A375 (cell line): ENCODE results near the gene ZNF577. TPM values are rescaled to one million over a fixed set of nuclear protein-coding genes. Genes with fewer than 3 reads are reported as not detected.

ENCODE experiments used
- total RNA-seq: library from RNA; depleted of rRNA; stranded (reverse); fragments of >200 nt; shearing (Covaris generic); gene quantifications from 2 replicates; pipeline ENCODE4 v1.2.3, GENCODE V29; 2014; rRNA removed

The ZNF577 gene
- 6.2 and 11.5 TPM in 2 replicates for total RNA-seq

DNA sequence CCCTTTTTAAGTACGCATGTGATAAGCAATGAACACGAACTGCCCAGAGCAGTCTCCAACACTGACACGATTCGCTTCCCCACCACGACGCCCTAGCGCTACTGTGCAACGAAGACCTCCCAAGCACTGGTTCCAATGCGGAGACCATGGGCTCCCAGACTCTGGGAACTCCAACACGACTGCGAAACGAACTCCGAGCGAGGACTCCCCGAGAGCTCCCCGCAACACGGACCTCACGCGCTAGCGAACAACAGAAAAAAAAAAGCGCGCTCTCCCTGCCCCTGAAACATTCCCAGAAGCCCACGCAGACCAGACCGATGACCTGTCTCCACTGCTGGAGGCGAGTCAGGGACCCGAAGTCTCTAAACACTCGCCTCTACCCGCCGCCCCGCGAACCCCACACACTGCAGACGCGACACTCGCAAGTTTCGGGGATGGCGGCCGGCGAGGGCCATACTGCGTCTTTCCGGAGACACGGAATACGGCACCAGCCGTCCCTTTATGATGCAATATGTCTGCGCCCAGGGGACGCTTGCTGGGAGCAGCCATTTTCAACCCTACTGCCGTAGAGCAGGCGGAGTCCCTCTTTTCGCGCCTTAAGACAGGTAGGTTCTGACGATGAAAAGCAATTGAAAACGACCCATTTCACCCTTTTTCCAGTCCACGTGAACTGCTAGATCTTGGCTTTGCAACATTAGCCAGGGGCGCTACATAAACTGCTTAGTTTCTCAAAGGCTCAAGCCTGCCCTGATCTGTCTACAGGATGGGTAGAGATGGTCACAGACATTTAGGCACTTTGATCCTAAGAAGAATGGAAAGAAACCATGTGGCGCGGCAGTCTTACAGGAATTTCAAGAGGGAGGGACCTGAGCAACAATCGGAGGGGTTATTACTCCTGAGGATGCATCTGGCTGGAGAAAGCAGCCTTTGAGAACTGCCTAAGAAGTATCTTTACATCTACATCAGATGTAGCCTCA, at the start of gene ZNF577:
Gene ZNF577 (minus strand): TSS at position 430 of the 977 bp plus-strand sequence. CDS start 7,569 bp downstream, outside the sequence.

DNA sequence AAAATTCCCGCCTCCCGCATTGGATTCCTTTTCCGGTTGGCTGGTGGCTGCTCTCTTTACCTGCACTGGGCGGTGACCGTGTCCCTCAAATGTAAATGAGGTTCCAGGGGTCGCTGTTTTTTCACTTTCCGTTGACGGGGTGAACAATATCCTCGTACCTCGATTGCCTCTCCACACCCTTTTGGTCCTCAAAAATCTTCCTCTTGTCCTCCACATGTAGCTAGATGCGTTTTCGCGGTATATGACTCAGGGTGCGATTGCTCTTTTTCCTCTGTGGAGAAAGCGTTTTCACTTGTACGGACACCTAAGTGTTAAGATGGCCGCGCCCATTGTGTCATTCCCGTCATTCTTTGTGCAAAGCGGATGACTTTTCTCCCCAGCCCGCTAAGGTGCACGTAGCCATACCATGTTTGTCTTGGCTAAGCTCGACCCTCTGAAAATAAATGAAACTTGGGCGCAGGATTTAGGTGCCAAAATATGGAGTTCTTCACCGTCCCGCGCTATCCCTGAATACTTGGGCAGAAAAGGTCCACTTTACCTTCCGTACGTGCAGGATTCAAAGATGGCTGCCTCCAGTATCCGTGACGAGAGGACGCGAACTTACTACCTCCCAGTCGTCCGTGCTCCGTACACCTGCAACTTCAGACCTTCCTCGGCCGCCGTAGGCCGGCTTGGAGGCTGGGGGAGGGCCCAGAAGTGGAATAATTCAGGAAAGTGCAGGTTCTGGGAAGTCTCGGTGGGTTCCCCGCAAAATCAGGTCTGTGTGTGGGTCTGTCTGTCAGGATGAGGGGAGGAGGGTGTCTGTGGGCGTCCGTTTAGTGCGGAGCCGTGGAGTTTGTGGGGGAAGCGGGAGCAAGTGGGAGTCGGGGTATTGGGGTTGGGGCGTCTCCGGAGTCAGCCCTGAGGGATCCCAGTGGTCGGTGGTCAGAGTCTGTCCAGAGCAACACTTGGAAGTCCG, 39.3 kb upstream of the ZNF577 start, which contains the start of gene ZNF613:
Gene ZNF613 (plus strand): TSS at position 689 of the 958 bp plus-strand sequence. CDS start 8,749 bp downstream, outside the sequence.

DNA sequence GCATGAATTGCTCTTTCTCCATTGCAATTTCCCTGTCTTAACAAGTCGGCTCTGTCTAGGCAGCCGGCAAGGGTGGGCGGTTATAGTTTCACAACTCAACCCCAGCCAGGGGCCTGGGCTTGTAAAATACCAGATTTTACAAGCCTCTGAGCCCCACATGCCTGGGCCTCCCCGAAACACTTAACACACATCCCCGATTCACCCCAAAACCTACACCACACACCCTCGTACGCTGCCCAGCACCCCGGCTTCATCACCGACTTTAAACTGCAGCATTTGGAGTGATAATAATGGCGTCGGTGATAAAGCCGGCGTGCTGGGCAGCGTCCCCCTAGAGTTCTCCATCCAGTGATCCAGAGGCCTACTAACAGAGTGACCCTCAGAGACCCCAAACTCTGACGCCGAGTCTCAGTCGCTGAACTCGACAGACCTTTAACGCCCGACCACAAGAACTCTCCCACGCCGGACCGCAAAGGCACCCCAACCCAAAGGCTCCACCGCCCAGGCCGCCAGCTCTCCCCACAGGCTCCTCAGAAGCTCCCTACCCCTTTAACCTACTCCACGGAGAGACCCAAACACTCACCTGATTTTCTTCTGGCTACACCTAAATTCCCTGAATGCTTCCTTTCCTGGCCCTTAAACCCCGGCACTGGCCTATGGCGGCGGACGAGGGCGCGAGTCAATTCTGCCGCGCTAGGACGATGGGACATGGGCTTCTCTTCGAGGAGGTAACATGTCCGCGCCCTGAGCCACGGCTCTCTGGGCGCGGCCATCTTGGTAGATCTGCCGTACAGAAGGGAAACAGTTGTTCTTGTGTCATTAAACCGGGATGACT, 16.8 kb upstream of the ZNF577 start, which contains the start of gene ZNF649:
Gene ZNF649 (minus strand): TSS at position 687 of the 835 bp plus-strand sequence. CDS start 4,910 bp downstream, outside the sequence.

Other genes starting within 250 kb of the ZNF577 start
- not detected in 2 replicates for gene SIGLEC14, start 241.1 kb downstream of the ZNF577 start, total RNA-seq
- gene SPACA6, start 194.6 kb downstream of the ZNF577 start, total RNA-seq = 3.8 and 8.1 TPM in 2 replicates
- gene HAS1, start 164.0 kb downstream of the ZNF577 start, total RNA-seq = not detected in 2 replicates
- gene FPR1, start 136.1 kb downstream of the ZNF577 start, total RNA-seq = not detected in 2 replicates
- gene FPR2, start 126.8 kb downstream of the ZNF577 start, total RNA-seq = 0.03 TPM in 1 of 2 replicates, not detected in the other
- not detected in 2 replicates for gene FPR3, start 92.8 kb downstream of the ZNF577 start, total RNA-seq
- 4.4 and 6.9 TPM in 2 replicates for gene ZNF649, start 17.1 kb upstream of the ZNF577 start, total RNA-seq
- gene ZNF613, start 39.5 kb upstream of the ZNF577 start, total RNA-seq = 1.5 and 1.7 TPM in 2 replicates
- gene ZNF350, start 98.9 kb upstream of the ZNF577 start, total RNA-seq = 4.8 and 6.7 TPM in 2 replicates
- gene ZNF615, start 120.3 kb upstream of the ZNF577 start, total RNA-seq = 8.3 and 9.7 TPM in 2 replicates
- 6.8 and 7.1 TPM in 2 replicates for gene ZNF614, start 140.4 kb upstream of the ZNF577 start, total RNA-seq
- gene ZNF432, start 160.9 kb upstream of the ZNF577 start, total RNA-seq = 5.6 and 6.3 TPM in 2 replicates
- gene ZNF841, start 207.8 kb upstream of the ZNF577 start, total RNA-seq = 5.7 and 10.1 TPM in 2 replicates